Measurements from ENCODE around the gene MCM8.

Gene MCM8
- long read RNA-seq, donor 1, result 0 reads
- long read RNA-seq, donor 2, result 0 reads
- long read RNA-seq, donor 3, result 0 reads
- long read RNA-seq, donor 4, partial matches to known transcripts, result 0 of 1 reads
- long read RNA-seq, donor 4, other reads (novel, unspliced or antisense), result 0 of 1 reads
- long read RNA-seq, donor 5, result 0 reads
- long read RNA-seq, donor 6, result 0 reads
- long read RNA-seq, donor 7, result 0 reads
- long read RNA-seq, donor 8, partial matches to known transcripts, result 6 of 6 reads
- long read RNA-seq, donor 8, other reads (novel, unspliced or antisense), result 0 of 6 reads

GRCh38 chr20:5950271-5951031 lies at the start of gene MCM8, which contains the start of gene TRMT6:
Gene MCM8, plus strand, starts transcription at chr20:5950652. Its CDS starts 1,364 bp downstream, at chr20:5952016.
Gene TRMT6, minus strand, starts transcription at chr20:5950533. Its CDS starts 128 bp downstream, at chr20:5950405.
- peak; percentile 83 for DNase-seq

GRCh38 chr20:5900908-5901307 lies 49.5 kb upstream of the MCM8 start:
- no peak for DNase-seq

GRCh38 chr20:5908981-5909380 lies 41.5 kb upstream of the MCM8 start:
- no peak for DNase-seq

GRCh38 chr20:5910186-5910585 lies 40.3 kb upstream of the MCM8 start:
- DNase-seq, result no peak

- no peak for DNase-seq
These were observed 37.3 kb upstream of the MCM8 start for GRCh38 chr20:5913166-5913565.

GRCh38 chr20:5914859-5915258 lies 35.6 kb upstream of the MCM8 start:
- DNase-seq, result no peak

GRCh38 chr20:5918856-5919625 lies 31.4 kb upstream of the MCM8 start:
- no peak for DNase-seq

- no peak for DNase-seq
These were observed 30.6 kb upstream of the MCM8 start for GRCh38 chr20:5919626-5920544.

GRCh38 chr20:5920581-5920980 lies 29.9 kb upstream of the MCM8 start:
- DNase-seq, result no peak

GRCh38 chr20:5923493-5923892 lies 27.0 kb upstream of the MCM8 start:
- DNase-seq, result no peak

- no peak for DNase-seq
These were observed 24.9 kb upstream of the MCM8 start for GRCh38 chr20:5925551-5925950.

GRCh38 chr20:5927749-5928462 lies 22.5 kb upstream of the MCM8 start:
- DNase-seq, result no peak

- DNase-seq, result no peak
These were observed 21.4 kb upstream of the MCM8 start for GRCh38 chr20:5928836-5929715.

- DNase-seq, result no peak
These were observed 19.0 kb upstream of the MCM8 start for GRCh38 chr20:5931411-5931810.

- DNase-seq, result no peak
These were observed 17.7 kb upstream of the MCM8 start for GRCh38 chr20:5932796-5933195.

GRCh38 chr20:5933802-5934436 lies 16.5 kb upstream of the MCM8 start:
- DNase-seq, result no peak

GRCh38 chr20:5935384-5935783 lies 15.1 kb upstream of the MCM8 start:
- DNase-seq, result no peak

- DNase-seq, result no peak
These were observed 14.2 kb upstream of the MCM8 start for GRCh38 chr20:5936238-5936637.

- no peak for DNase-seq
These were observed 11.9 kb upstream of the MCM8 start for GRCh38 chr20:5938456-5939029.

Measured in right kidney (tissue), 9 donors.